Middle frontal gyrus (tissue), 1 donor: Measurements from ENCODE around the gene C16orf46.

Source experiments
- DNase-seq: peaks from one replicate; pipeline ENCODE4 v3.0.0-alpha.2; 2015; ENCODE audit warnings: low spot score; ENCODE audit errors: extremely low spot score

The C16orf46 gene

DNA sequence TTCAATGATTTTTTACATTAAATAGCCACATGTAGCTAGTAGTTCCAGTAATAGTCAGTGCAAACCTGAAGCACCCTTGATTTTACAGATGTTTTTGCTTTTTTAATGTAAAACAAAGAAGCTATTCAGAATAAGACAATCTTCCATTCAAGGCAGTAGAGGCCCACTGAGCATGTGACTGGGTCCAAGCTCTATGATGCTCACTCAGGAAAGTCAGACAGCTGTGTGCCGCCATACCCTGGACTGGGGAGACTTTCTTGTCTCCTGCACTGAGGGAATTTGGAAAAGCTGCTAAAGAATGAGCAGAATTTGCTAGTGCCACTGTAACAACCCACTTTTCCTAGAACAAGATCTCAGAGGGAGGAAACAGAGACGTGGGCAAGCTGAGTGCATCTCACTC is 58.5 kb downstream of the C16orf46 start:
- DNase-seq = no peak

DNA sequence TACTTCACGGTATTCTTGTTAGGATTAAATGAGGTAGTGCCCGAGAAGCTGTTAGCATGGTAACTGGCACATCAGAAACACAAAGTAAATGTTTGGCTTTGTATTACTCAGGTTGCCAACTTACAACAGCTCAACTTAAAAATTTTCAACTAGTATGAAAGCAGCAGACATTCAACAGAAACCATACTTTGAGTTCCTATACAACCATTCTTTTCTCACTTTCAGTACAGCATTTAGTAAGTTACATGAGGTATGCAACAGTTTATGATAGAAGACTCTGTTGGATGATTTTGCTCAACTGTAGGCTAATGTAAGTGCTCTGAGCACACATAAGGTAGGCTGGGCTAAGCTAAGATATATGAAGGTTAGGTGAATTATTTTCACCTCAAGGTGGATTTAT is 62.4 kb downstream of the C16orf46 start:
- no peak for DNase-seq

DNA sequence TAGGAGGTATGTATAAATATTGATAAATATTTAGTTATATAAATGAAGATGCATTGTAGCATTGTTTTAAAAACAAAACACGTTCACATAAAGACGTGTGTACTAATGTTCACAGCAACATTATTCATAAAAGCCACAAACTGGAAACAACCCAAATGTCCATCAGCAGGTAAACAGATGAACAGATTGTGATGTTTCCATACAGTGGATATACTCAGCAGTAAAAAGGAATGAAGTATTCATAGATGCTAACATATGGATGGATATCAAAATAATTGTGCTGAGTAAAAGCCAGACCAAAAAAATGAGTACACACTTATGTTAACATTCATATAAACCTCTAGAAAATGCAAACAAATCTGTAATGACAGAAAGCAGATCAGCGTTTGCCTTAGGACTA is 64.1 kb downstream of the C16orf46 start:
- DNase-seq = no peak
